Karpas-422 (cell line): ENCODE results near the gene FGD4. TPM values are rescaled to one million over a fixed set of nuclear protein-coding genes. Genes with fewer than 3 reads are reported as not detected.

Experiments
- DNase-seq: peaks from one replicate; pipeline ENCODE4 v3.0.0-alpha.2; 2015
- H2AFZ ChIP-seq: fragments of 200-600 bp; sonication (generic); 2 replicates; pipeline ENCODE4 v1.6.1; 2014; ENCODE audit warnings: antibody characterized with exemption, low read length, mixed read lengths
- H3K27ac ChIP-seq: fragments of 200-600 bp; sonication (generic); 2 replicates; pipeline ENCODE4 v1.5.1; 2014; ENCODE audit warnings: mild to moderate bottlenecking, low read length, moderate library complexity
- H3K27me3 ChIP-seq: fragments of 200-600 bp; sonication (generic); 2 replicates; pipeline ENCODE4 v1.6.1; 2014; ENCODE audit warnings: low read length, mixed read lengths
- H3K36me3 ChIP-seq: fragments of 200-600 bp; sonication (generic); 2 replicates; pipeline ENCODE4 v1.6.1; 2014; ENCODE audit warnings: low read length, mixed read lengths; ENCODE audit not compliant: insufficient read depth
- H3K4me1 ChIP-seq: fragments of 200-600 bp; sonication (generic); 2 replicates; pipeline ENCODE4 v1.6.1; 2014; ENCODE audit warnings: mild to moderate bottlenecking, low read length, mixed read lengths
- H3K4me2 ChIP-seq: fragments of 200-600 bp; sonication (generic); 2 replicates; pipeline ENCODE4 v1.6.1; 2014; ENCODE audit warnings: low read length, low read depth, mild to moderate bottlenecking; ENCODE audit not compliant: poor library complexity, severe bottlenecking
- H3K4me3 ChIP-seq: fragments of 200-600 bp; sonication (generic); 2 replicates; pipeline ENCODE4 v1.5.1; 2014; ENCODE audit warnings: mild to moderate bottlenecking, antibody characterized with exemption, low read length, mixed read lengths
- H3K79me2 ChIP-seq: fragments of 200-600 bp; sonication (generic); 2 replicates; pipeline ENCODE4 v1.6.1; 2014; ENCODE audit warnings: mild to moderate bottlenecking, low read length, mixed read lengths
- H3K9ac ChIP-seq: fragments of 200-600 bp; sonication (generic); 2 replicates; pipeline ENCODE4 v1.6.0; 2014; ENCODE audit warnings: low read length
- H3K9me2 ChIP-seq: fragments of 200-600 bp; sonication (generic), shearing (Covaris generic); replicated peaks from 2 replicates; pipeline ENCODE4 v1.6.0; 2014; ENCODE audit warnings: mild to moderate bottlenecking, low read length, moderate library complexity; ENCODE audit not compliant: insufficient read depth
- H3K9me3 ChIP-seq: fragments of 300-700, 200-600 bp; sonication (generic); 2 replicates; pipeline ENCODE4 v1.6.1; 2014; ENCODE audit warnings: low read length, mixed read lengths
- H4K20me1 ChIP-seq: fragments of 200-600 bp; sonication (generic); 2 replicates; pipeline ENCODE4 v1.6.1; 2014; ENCODE audit warnings: mild to moderate bottlenecking, antibody characterized with exemption, low read length, low read depth; ENCODE audit not compliant: insufficient read depth
- total RNA-seq: library from RNA; depleted of rRNA; stranded (reverse); fragments of >200 nt; shearing (Covaris generic); gene quantifications from 2 replicates; pipeline ENCODE4 v1.2.3, GENCODE V29; 2014; ENCODE audit warnings: low replicate concordance

Gene FGD4
- total RNA-seq, 1 experiment from 2014 or later, result 0.11 TPM

DNA sequence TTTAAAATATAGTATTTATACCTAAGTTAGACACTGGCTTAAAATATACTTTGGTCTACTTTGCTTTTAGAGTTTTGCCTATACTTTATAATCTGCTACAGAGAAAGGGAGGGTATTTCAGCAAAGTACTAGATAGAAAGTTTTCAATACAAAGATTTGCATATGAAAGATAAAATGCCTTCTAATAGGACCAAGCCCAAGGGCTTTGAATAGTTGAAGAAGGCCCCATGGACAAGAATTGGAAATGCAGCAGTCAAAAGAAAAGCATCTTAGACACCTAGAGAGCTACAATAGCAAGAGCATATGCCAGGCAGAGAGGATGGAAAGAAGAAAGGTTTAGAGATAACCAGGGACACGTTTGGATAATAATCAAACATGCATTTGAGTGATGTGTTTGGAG, 196.7 kb downstream of the FGD4 start:
- Histone ChIP-seq H2AFZ (no peak overlapping the region), H3K4me1 (no peaks in the 10 kb centered on the region), H3K4me3 (no peak overlapping the region), H4K20me1 (no peaks in the 10 kb centered on the region), H3K27me3 (no peaks in the 10 kb centered on the region), H3K4me2 (no peak overlapping the region), H3K9me2 (no peaks in the 10 kb centered on the region), H3K27ac (no peak overlapping the region), H3K9me3 (no peaks in the 10 kb centered on the region), H3K79me2 (no peaks in the 10 kb centered on the region), H3K9ac (no peak overlapping the region), H3K36me3 (no peaks in the 10 kb centered on the region)
- no peak for DNase-seq

DNA sequence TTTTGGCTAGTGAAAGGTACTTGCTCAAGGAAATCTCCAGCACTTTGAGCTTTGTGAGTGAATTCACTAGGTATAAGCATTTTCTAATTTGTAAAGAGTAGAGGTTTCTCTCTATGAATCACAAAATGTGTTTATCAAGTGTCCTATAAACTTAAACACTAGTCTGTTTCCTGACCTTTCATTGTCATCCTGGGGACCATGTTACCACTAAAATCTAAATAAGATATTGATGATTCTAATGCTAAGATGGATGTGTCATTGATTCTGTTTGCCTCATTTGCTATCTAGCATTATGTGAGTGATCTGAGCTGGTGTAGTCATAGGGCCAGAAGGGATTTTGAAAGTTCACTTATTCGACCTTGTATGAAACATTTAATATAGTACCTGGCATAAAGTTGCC, 199.3 kb downstream of the FGD4 start:
- H3K9me3 ChIP-seq, result no peaks in the 10 kb centered on the region
- no peaks in the 10 kb centered on the region for H4K20me1 ChIP-seq
- no peaks in the 10 kb centered on the region for H3K9me2 ChIP-seq
- H3K4me1 ChIP-seq, result no peaks in the 10 kb centered on the region
- DNase-seq, result no peak
- H3K9ac ChIP-seq, result no peak overlapping the region
- no peaks in the 10 kb centered on the region for H3K36me3 ChIP-seq
- H3K4me2 ChIP-seq, result no peak overlapping the region
- H2AFZ ChIP-seq, result no peak overlapping the region
- no peak overlapping the region for H3K4me3 ChIP-seq
- no peaks in the 10 kb centered on the region for H3K79me2 ChIP-seq
- no peak overlapping the region for H3K27ac ChIP-seq
- no peaks in the 10 kb centered on the region for H3K27me3 ChIP-seq

- H3K4me2 ChIP-seq, result no peak overlapping the region
- H3K27me3 ChIP-seq, result no peaks in the 10 kb centered on the region
These were observed 201.3 kb downstream of the FGD4 start for GRCh38 chr12:32600681-32601080.

DNA sequence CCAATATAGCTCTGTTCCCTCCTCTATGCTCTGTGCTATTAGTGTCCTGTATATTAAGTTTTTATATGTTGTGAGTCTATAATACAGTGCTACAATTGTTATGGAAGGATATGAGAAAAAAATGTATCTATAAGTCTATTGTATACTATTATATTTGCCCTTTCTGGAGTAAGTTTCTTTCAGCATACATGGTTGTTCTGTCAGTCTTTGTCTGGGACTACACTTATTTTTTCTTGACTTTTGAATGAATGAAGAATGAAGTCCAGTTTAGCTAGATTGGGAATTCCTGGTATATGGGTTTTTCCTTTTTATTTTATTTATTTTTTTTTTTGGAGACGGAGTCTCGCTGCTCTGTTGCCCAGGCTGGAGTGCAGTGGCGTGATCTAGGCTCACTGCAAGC, 203.7 kb downstream of the FGD4 start:
- Histone ChIP-seq H3K9ac (no peak overlapping the region), H3K4me2 (no peak overlapping the region), H3K9me2 (no peaks in the 10 kb centered on the region), H3K79me2 (no peaks in the 10 kb centered on the region), H3K4me3 (no peak overlapping the region), H3K9me3 (no peaks in the 10 kb centered on the region), H2AFZ (no peak overlapping the region), H3K27me3 (no peaks in the 10 kb centered on the region), H3K4me1 (no peaks in the 10 kb centered on the region), H4K20me1 (no peaks in the 10 kb centered on the region), H3K27ac (no peak overlapping the region), H3K36me3 (no peaks in the 10 kb centered on the region)
- no peak for DNase-seq

More at GRCh38 chr12:32600681-32601080, 201.3 kb downstream of the FGD4 start:
- Histone ChIP-seq H4K20me1 (no peaks in the 10 kb centered on the region), H3K79me2 (no peaks in the 10 kb centered on the region), H3K9ac (no peak overlapping the region), H3K9me3 (no peaks in the 10 kb centered on the region), H3K27ac (no peak overlapping the region), H3K4me3 (no peak overlapping the region), H3K9me2 (no peaks in the 10 kb centered on the region), H2AFZ (no peak overlapping the region), H3K4me1 (no peaks in the 10 kb centered on the region), H3K36me3 (no peaks in the 10 kb centered on the region)
- no peak for DNase-seq

DNA sequence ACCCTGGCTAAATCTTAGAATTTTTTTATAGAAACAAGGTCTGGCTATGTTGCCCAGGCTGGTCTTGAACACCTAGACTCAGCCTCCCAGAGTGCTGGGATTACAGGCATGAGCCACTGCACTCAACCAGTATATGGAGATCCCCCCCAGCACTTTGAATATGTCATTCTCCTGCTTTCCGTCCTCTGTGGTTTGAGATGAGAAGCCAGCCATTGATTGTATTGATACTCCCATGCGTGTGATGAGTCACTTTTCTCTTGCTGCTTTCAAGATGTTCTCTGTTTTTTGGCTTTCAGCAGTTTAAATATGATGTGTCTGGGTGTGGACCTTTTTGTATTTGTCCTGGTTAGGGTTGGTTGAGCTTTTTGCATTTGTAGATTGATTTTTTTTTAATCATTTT, 204.5 kb downstream of the FGD4 start:
- Histone ChIP-seq H3K9me2 (no peaks in the 10 kb centered on the region), H3K27ac (no peak overlapping the region), H3K9ac (no peak overlapping the region), H3K4me2 (no peak overlapping the region), H4K20me1 (no peaks in the 10 kb centered on the region), H3K79me2 (no peaks in the 10 kb centered on the region), H3K4me1 (no peaks in the 10 kb centered on the region), H3K27me3 (no peaks in the 10 kb centered on the region), H3K9me3 (no peaks in the 10 kb centered on the region), H3K4me3 (no peak overlapping the region), H3K36me3 (no peaks in the 10 kb centered on the region), H2AFZ (no peak overlapping the region)
- DNase-seq, result no peak

- Histone ChIP-seq H3K4me3 (no peak overlapping the region), H3K27me3 (no peaks in the 10 kb centered on the region), H3K27ac (no peak overlapping the region), H3K79me2 (no peaks in the 10 kb centered on the region), H3K4me1 (no peaks in the 10 kb centered on the region), H2AFZ (no peak overlapping the region), H4K20me1 (no peaks in the 10 kb centered on the region), H3K9ac (no peak overlapping the region), H3K4me2 (no peak overlapping the region), H3K36me3 (no peaks in the 10 kb centered on the region), H3K9me2 (no peaks in the 10 kb centered on the region), H3K9me3 (no peaks in the 10 kb centered on the region)
- DNase-seq, result no peak
These were observed 205.2 kb downstream of the FGD4 start for GRCh38 chr12:32604565-32604964.

DNA sequence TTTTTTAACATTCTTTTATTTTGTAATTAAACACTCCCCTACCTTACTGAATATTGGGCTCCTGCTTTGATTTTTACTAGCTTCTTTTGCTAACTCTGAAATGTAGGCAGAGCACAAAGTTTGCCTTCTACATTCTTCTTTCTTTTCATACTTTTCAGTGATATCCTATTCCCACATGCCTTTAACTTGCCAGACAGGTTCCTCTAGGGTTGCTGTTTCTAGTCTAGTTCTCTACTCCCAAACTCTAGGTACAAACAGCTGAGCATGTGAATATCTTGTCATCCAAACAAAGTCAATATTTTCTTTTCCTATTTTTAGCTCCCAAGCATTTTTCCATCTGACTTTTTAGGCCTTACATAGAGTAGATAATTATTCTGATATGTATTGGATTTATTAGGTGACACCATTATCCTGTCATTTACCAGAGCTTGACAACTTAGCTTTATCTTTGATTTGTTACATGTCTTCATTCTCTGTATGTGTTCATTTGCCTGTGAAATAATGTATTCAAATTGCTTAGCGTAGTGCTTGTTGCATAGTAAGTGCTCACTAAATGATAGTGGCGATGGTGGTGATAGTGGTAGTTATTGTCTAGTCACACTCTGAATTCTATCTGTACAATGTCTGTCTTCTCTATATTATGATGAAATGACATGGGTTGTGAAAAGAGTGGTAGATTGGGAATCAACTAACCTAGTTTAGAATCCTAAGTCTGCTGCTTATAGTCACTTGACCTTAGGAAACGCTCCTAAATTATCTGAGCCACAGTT, 206.2 kb downstream of the FGD4 start:
- no peaks in the 10 kb centered on the region for H4K20me1 ChIP-seq
- no peak overlapping the region for H3K9ac ChIP-seq
- H3K27ac ChIP-seq, result no peak overlapping the region
- no peak overlapping the region for H3K4me3 ChIP-seq
- no peaks in the 10 kb centered on the region for H3K4me1 ChIP-seq
- DNase-seq, result no peak
- no peaks in the 10 kb centered on the region for H3K36me3 ChIP-seq
- H3K9me2 ChIP-seq, result no peaks in the 10 kb centered on the region
- H3K27me3 ChIP-seq, result no peaks in the 10 kb centered on the region
- no peak overlapping the region for H2AFZ ChIP-seq
- no peaks in the 10 kb centered on the region for H3K79me2 ChIP-seq
- H3K9me3 ChIP-seq, result no peaks in the 10 kb centered on the region
- no peak overlapping the region for H3K4me2 ChIP-seq

DNA sequence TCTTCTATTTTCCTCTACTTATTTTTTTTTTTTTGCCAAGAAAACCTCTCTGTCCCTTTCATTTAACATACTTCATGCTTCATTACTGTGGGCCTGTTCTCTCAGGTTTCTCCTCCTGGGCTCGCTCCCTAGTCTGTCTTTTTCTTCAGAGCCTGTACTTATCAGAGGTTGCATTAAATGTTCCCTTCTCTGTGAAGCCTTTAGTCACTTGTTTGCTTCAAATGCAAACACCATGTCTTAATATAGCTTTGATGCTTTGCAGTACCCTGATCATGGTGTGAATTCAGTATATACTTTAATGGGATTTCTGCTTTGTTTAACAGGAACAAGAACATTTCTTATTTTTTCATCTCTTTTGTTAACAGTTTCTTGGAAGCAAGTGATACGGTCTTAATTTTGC, 207.1 kb downstream of the FGD4 start:
- Histone ChIP-seq H3K27ac (no peak overlapping the region), H3K36me3 (no peaks in the 10 kb centered on the region), H3K79me2 (no peaks in the 10 kb centered on the region), H3K9me3 (no peaks in the 10 kb centered on the region), H4K20me1 (no peaks in the 10 kb centered on the region), H3K4me3 (no peak overlapping the region), H3K4me1 (no peaks in the 10 kb centered on the region), H3K4me2 (no peak overlapping the region), H2AFZ (no peak overlapping the region), H3K27me3 (no peaks in the 10 kb centered on the region), H3K9ac (no peak overlapping the region), H3K9me2 (no peaks in the 10 kb centered on the region)
- no peak for DNase-seq
